DOHH2 (cell line): ENCODE measurements around the gene COL9A3.

Source experiments
- H3F3A ChIP-seq: fragments of 200-600 bp; sonication (generic), shearing (Covaris generic); 2 replicates; pipeline ENCODE4 v1.6.0; 2016; ENCODE audit warnings: antibody characterized with exemption, mild to moderate bottlenecking; ENCODE audit not compliant: control insufficient read depth, insufficient read depth
- H3K27ac ChIP-seq: fragments of 200-600 bp; sonication (generic); 2 replicates; pipeline ENCODE4 v1.5.1; 2014; ENCODE audit warnings: low read depth, mild to moderate bottlenecking, low read length, moderate library complexity
- H3K27me3 ChIP-seq: fragments of 200-600 bp; sonication (generic); 2 replicates; pipeline ENCODE4 v1.6.1; 2014; ENCODE audit warnings: mild to moderate bottlenecking, low read length, mixed read lengths; ENCODE audit not compliant: control insufficient read depth
- H3K36me3 ChIP-seq: fragments of 200-600 bp; sonication (generic); 2 replicates; pipeline ENCODE4 v1.6.1; 2014; ENCODE audit warnings: mild to moderate bottlenecking, low read length, moderate library complexity, mixed read lengths; ENCODE audit not compliant: control insufficient read depth
- H3K4me1 ChIP-seq: fragments of 200-600 bp; sonication (generic); 2 replicates; pipeline ENCODE4 v1.6.1; 2014; ENCODE audit warnings: mild to moderate bottlenecking, low read length, mixed read lengths; ENCODE audit not compliant: control insufficient read depth
- H3K4me2 ChIP-seq: fragments of 200-600 bp; sonication (generic); 2 replicates; pipeline ENCODE4 v1.6.0; 2014; ENCODE audit warnings: mild to moderate bottlenecking, low read length, moderate library complexity
- H3K4me3 ChIP-seq: fragments of 200-600 bp; sonication (generic); 2 replicates; pipeline ENCODE4 v1.5.1; 2014; ENCODE audit warnings: mild to moderate bottlenecking, low read length, mixed read lengths
- H3K79me2 ChIP-seq: fragments of 200-600 bp; sonication (generic); 2 replicates; pipeline ENCODE4 v1.6.1; 2014; ENCODE audit warnings: mild to moderate bottlenecking, low read length, mixed read lengths; ENCODE audit not compliant: control insufficient read depth
- H3K9me2 ChIP-seq: fragments of 200-600 bp; sonication (generic); replicated peaks from 2 replicates; pipeline ENCODE4 v1.6.1; 2014; ENCODE audit warnings: mild to moderate bottlenecking, low read length, mixed read lengths; ENCODE audit not compliant: control insufficient read depth
- H3K9me3 ChIP-seq: fragments of 200-600 bp; sonication (generic); 2 replicates; pipeline ENCODE4 v1.6.1; 2014; ENCODE audit warnings: antibody characterized with exemption, low read length, mixed read lengths; ENCODE audit not compliant: control insufficient read depth, insufficient read depth
- H4K20me1 ChIP-seq: fragments of 200-600 bp; sonication (generic); 2 replicates; pipeline ENCODE4 v1.6.0; 2014; ENCODE audit warnings: low read depth, mild to moderate bottlenecking, antibody characterized with exemption, low read length, moderate library complexity; ENCODE audit not compliant: control insufficient read depth, insufficient read depth
- CTCF ChIP-seq: fragments of 200-600 bp; sonication (generic); IDR thresholded peaks from one replicate; pipeline ENCODE4 v1.5.1; 2014; ENCODE audit warnings: antibody characterized with exemption, mild to moderate bottlenecking, low read depth, low read length; ENCODE audit not compliant: poor library complexity, severe bottlenecking
- EZH2phosphoT487 ChIP-seq: fragments of 200-600 bp; sonication (generic); IDR thresholded peaks from 2 replicates; pipeline ENCODE4 v1.6.1; 2017; ENCODE audit warnings: borderline replicate concordance, mild to moderate bottlenecking, antibody characterized with exemption, low read length, moderate library complexity, mixed read lengths

COL9A3 gene

GRCh38 chr20:62860924-62861691 lies 44.3 kb downstream of the COL9A3 start:
- Histone ChIP-seq H3F3A (no peaks in the 10 kb centered on the region), H4K20me1 (no peaks in the 10 kb centered on the region), H3K4me3 (peak overlapping the region; percentile 59), H3K79me2 (peaks cover 15% of the 10 kb centered on the region), H3K36me3 (peaks cover 14% of the 10 kb centered on the region), H3K4me1 (peaks cover 30% of the 10 kb centered on the region), H3K9me3 (no peaks in the 10 kb centered on the region), H3K27ac (no peak overlapping the region), H3K4me2 (peak overlapping the region; percentile 65), H3K9me2 (no peaks in the 10 kb centered on the region), H3K27me3 (no peaks in the 10 kb centered on the region)
- TF ChIP-seq CTCF (no peak), EZH2phosphoT487 (no peak)

- Histone ChIP-seq H3K9me3 (no peaks in the 10 kb centered on the region), H3K4me2 (peak within 1 kb of the TSS; percentile 65), H3K9me2 (no peaks in the 10 kb centered on the region), H4K20me1 (no peaks in the 10 kb centered on the region), H3K4me3 (peak within 1 kb of the TSS; percentile 59), H3K4me1 (peaks cover 30% of the 10 kb centered on the region), H3K36me3 (peaks cover 12% of the 10 kb centered on the region), H3K79me2 (peaks cover 15% of the 10 kb centered on the region), H3K27me3 (no peaks in the 10 kb centered on the region), H3K27ac (no peak within 1 kb of the TSS), H3F3A (no peaks in the 10 kb centered on the region)
- TF ChIP-seq CTCF (no peak), EZH2phosphoT487 (no peak)
Measured at GRCh38 chr20:62861726-62862336, 45.0 kb downstream of the COL9A3 start, which contains the start of gene TCFL5. Gene TCFL5 (minus strand): TSS chr20:62861822. CDS start chr20:62861670, 152 bp downstream.

GRCh38 chr20:62864207-62864606 lies 47.4 kb downstream of the COL9A3 start:
- Histone ChIP-seq H3K4me1 (peaks cover 18% of the 10 kb centered on the region), H3K79me2 (peaks cover 11% of the 10 kb centered on the region), H3K9me2 (no peaks in the 10 kb centered on the region), H3K9me3 (no peaks in the 10 kb centered on the region), H3F3A (no peaks in the 10 kb centered on the region), H4K20me1 (no peaks in the 10 kb centered on the region), H3K4me2 (no peak overlapping the region), H3K36me3 (no peaks in the 10 kb centered on the region), H3K27me3 (no peaks in the 10 kb centered on the region), H3K4me3 (no peak overlapping the region), H3K27ac (no peak overlapping the region)
- TF ChIP-seq EZH2phosphoT487 = no peak
- TF ChIP-seq CTCF = no peak
